ENCODE data around the gene IPCEF1. TPM values are rescaled to one million over a fixed set of nuclear protein-coding genes. Genes with fewer than 3 reads are reported as not detected.
"Not testable (repeated sequence)": the region's sequence is repeated elsewhere in the genome, so short reads cannot be mapped to it uniquely, and the experiment has no call there.

IPCEF1 gene
- total RNA-seq, 1 donor, result 0.54 TPM

GRCh38 chr6:154319231-154319858 lies 37.3 kb downstream of the IPCEF1 start:
- DNase-seq (ENCODE audit: low read depth), result peak; percentile 72
- no peak for TF ChIP-seq CTCF (IDR thresholded peaks at IDR 0.05; ENCODE audit: insufficient read depth, low read length)
- no peak overlapping the region for H3K4me3 ChIP-seq (ENCODE audit: low read depth, low read length)

GRCh38 chr6:154318721-154319120 lies 37.9 kb downstream of the IPCEF1 start:
- H3K4me3 ChIP-seq (ENCODE audit: low read depth, low read length), result no peak overlapping the region
- peak; percentile 30 for DNase-seq (ENCODE audit: low read depth)
- TF ChIP-seq CTCF (IDR thresholded peaks at IDR 0.05; ENCODE audit: insufficient read depth, low read length), result no peak

- no peak overlapping the region for H3K4me3 ChIP-seq (ENCODE audit: low read depth, low read length)
- no peak for DNase-seq (ENCODE audit: low read depth)
- no peak for TF ChIP-seq CTCF (IDR thresholded peaks at IDR 0.05; ENCODE audit: insufficient read depth, low read length)
Measured at GRCh38 chr6:154316131-154316530, 40.5 kb downstream of the IPCEF1 start.

GRCh38 chr6:154314084-154314483 lies 42.5 kb downstream of the IPCEF1 start:
- peak; percentile 33 for DNase-seq (ENCODE audit: low read depth)

GRCh38 chr6:154308986-154309385 lies 47.6 kb downstream of the IPCEF1 start:
- H3K4me3 ChIP-seq (ENCODE audit: low read depth, low read length), result no peak overlapping the region
- no peak for TF ChIP-seq CTCF (IDR thresholded peaks at IDR 0.05; ENCODE audit: insufficient read depth, low read length)
- DNase-seq (ENCODE audit: low read depth), result no peak

More at GRCh38 chr6:154314084-154314483, 42.5 kb downstream of the IPCEF1 start:
- H3K4me3 ChIP-seq (ENCODE audit: low read depth, low read length), result no peak overlapping the region
- no peak for TF ChIP-seq CTCF (IDR thresholded peaks at IDR 0.05; ENCODE audit: insufficient read depth, low read length)

GRCh38 chr6:154307696-154308425 lies 48.7 kb downstream of the IPCEF1 start:
- TF ChIP-seq CTCF (IDR thresholded peaks at IDR 0.05; ENCODE audit: insufficient read depth, low read length), result no peak
- no peak for DNase-seq (ENCODE audit: low read depth)
- no peak overlapping the region for H3K4me3 ChIP-seq (ENCODE audit: low read depth, low read length)

- DNase-seq (ENCODE audit: low read depth); H3K4me3 ChIP-seq (ENCODE audit: low read depth, low read length): not testable (repeated sequence)
Measured at GRCh38 chr6:154307147-154307546, 49.5 kb downstream of the IPCEF1 start.

Data from fibroblast of the aortic adventitia (primary cell).